ENCODE results near the gene DYNC1LI1.

The DYNC1LI1 gene

GRCh38 chr3:32569540-32570420 is 878 bp downstream of the DYNC1LI1 start:
- TF ChIP-seq CTCF (IDR thresholded peaks at IDR 0.05), result no peak
- no peaks in the 10 kb centered on the region for H3K9me3 ChIP-seq (ENCODE audit: control insufficient read depth, low read length)
- H3K27me3 ChIP-seq (ENCODE audit: control insufficient read depth, insufficient read depth, low read length), result no peaks in the 10 kb centered on the region
- peaks cover 21% of the 10 kb centered on the region for H3K79me2 ChIP-seq
- H3K9ac ChIP-seq, result no peak overlapping the region
- peak overlapping the region; percentile 97 for H2AFZ ChIP-seq
- peak overlapping the region; percentile 87 for H3K4me2 ChIP-seq (ENCODE audit: low read length)
- H3K27ac ChIP-seq, result peak overlapping the region; percentile 94
- H3K4me1 ChIP-seq, result peaks cover 5% of the 10 kb centered on the region
- H3K4me3 ChIP-seq (ENCODE audit: low read depth, low read length), result peak overlapping the region; percentile 73
- H3K36me3 ChIP-seq (ENCODE audit: control insufficient read depth, insufficient read depth, low read length), result no peaks in the 10 kb centered on the region

- TF ChIP-seq CTCF (IDR thresholded peaks at IDR 0.05), result no peak
- H3K79me2 ChIP-seq, result peaks cover 28% of the 10 kb centered on the region
- no peak overlapping the region for H3K9ac ChIP-seq
- H3K27ac ChIP-seq, result no peak overlapping the region
- H3K27me3 ChIP-seq (ENCODE audit: control insufficient read depth, insufficient read depth, low read length), result no peaks in the 10 kb centered on the region
- no peaks in the 10 kb centered on the region for H3K36me3 ChIP-seq (ENCODE audit: control insufficient read depth, insufficient read depth, low read length)
- no peak overlapping the region for H2AFZ ChIP-seq
- H3K4me2 ChIP-seq (ENCODE audit: low read length), result peak overlapping the region; percentile 87
- H3K4me3 ChIP-seq (ENCODE audit: low read depth, low read length), result no peak overlapping the region
- no peaks in the 10 kb centered on the region for H3K9me3 ChIP-seq (ENCODE audit: control insufficient read depth, low read length)
- peaks cover 5% of the 10 kb centered on the region for H3K4me1 ChIP-seq
Observed at GRCh38 chr3:32568953-32569352, 1.7 kb downstream of the DYNC1LI1 start.

GRCh38 chr3:32564195-32564594 is 6.5 kb downstream of the DYNC1LI1 start:
- no peaks in the 10 kb centered on the region for H3K9me3 ChIP-seq (ENCODE audit: control insufficient read depth, low read length)
- H3K27me3 ChIP-seq (ENCODE audit: control insufficient read depth, insufficient read depth, low read length), result no peaks in the 10 kb centered on the region
- no peak overlapping the region for H3K27ac ChIP-seq
- no peaks in the 10 kb centered on the region for H3K4me1 ChIP-seq
- no peak overlapping the region for H3K4me2 ChIP-seq (ENCODE audit: low read length)
- no peak overlapping the region for H3K4me3 ChIP-seq (ENCODE audit: low read depth, low read length)
- no peaks in the 10 kb centered on the region for H3K36me3 ChIP-seq (ENCODE audit: control insufficient read depth, insufficient read depth, low read length)
- TF ChIP-seq CTCF (IDR thresholded peaks at IDR 0.05), result no peak
- H2AFZ ChIP-seq, result no peak overlapping the region
- no peak overlapping the region for H3K9ac ChIP-seq
- H3K79me2 ChIP-seq, result peaks cover 60% of the 10 kb centered on the region

GRCh38 chr3:32562640-32563039 is 8.0 kb downstream of the DYNC1LI1 start:
- Histone ChIP-seq H3K27ac (no peak overlapping the region), H2AFZ (no peak overlapping the region), H3K36me3 (ENCODE audit: control insufficient read depth, insufficient read depth, low read length) (no peaks in the 10 kb centered on the region), H3K79me2 (peaks cover 66% of the 10 kb centered on the region), H3K4me1 (no peaks in the 10 kb centered on the region), H3K9me3 (ENCODE audit: control insufficient read depth, low read length) (no peaks in the 10 kb centered on the region), H3K4me3 (ENCODE audit: low read depth, low read length) (no peak overlapping the region), H3K27me3 (ENCODE audit: control insufficient read depth, insufficient read depth, low read length) (no peaks in the 10 kb centered on the region), H3K9ac (no peak overlapping the region), H3K4me2 (ENCODE audit: low read length) (no peak overlapping the region)
- no peak for TF ChIP-seq CTCF (IDR thresholded peaks at IDR 0.05)

All from parathyroid adenoma (tissue), 2 donors.